Stimulated activated CD8-positive, alpha-beta memory T cell treated with anti-CD3 and anti-CD28 coated beads, Interleukin-7, amount 100 ng/mL, for 24 hours (primary cell): ENCODE data around the gene TCFL5.

Experiments
- DNase-seq: peaks from one replicate; pipeline ENCODE4 v3.0.0-alpha.2; 2020; ENCODE audit warnings: low read depth

TCFL5 gene

DNA sequence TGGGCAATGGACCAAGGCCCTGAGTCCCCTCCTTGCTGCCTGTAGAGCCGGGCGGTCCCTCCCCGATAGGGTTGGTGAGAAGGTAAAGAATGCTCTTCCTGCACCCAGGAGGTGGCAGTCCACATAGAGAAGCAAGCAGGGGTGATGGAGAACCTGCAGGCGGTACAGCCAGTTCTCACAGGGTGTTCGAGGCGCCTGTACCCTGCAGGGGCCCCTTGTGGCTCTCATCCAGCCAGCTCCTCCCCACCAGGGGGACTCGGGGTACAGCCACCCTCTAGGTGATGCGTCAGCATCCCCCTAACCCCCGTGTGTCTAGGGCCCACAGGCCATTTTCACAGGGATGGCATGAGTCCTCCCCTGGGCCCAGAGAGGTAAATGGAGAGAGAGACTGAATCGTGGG is 49.9 kb downstream of the TCFL5 start:
- DNase-seq: no peak

DNA sequence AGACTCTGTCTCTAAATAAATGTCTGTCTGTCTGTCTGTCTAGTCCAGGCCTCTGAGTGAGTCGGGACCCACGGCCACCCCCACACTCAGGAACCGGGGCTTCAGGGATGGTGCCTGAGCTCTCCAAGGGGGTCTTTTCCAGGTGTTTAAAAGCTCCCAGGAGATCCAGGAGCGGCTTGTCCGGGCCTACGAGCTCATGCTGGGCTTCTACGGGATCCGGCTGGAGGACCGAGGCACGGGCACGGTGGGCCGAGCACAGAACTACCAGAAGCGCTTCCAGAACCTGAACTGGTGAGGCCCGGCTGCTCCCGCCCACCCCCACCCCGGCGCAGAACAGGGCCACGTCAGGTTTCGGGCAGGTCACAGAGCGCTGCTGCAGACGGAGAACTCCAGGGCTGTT is 50.3 kb downstream of the TCFL5 start:
- DNase-seq: no peak

DNA sequence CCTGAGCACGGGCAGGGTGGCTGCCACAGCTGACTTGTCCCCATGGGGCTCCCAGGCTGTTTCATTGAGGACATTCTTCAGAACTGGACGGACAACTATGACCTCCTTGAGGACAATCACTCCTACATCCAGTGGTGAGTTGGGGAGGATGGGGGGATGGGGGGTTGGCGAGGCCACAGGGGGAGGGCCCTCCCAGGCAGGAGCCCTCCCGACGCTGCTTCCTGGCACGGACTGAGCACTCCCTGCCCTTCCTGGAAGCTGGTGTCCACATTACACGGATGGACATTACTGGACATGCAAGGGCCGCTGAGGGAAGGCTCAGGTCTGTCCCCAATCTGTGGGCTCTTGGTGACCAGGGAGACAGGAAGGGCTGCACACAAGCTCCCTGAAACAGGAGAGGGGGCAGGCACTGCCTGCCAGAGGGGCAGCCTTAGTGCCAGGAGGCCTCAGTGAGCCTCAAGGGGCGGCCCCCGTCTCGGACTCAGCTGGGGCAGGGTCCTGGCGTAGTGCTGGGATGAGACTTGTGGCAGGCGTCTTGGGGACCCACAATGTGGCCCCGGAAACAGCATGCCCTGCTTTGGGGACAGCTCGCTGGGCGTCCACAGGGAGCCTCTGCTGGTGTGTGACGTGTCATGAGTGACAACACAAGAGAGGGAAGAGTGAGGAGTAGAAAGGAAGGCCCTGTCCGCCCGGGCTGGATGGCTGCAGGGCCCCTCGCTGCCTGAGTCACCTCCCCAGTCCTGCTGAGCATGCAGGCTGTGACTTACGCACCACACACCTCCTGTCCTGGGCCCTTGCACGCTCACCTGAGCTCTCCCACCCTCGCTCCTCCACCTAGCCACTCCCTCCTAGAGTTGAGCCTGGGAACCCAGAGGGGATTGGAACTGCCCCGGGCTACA is 51.8 kb downstream of the TCFL5 start:
- DNase-seq: no peak

GRCh38 chr20:62808211-62808865 is 53.3 kb downstream of the TCFL5 start:
- peak; percentile 47 for DNase-seq

DNA sequence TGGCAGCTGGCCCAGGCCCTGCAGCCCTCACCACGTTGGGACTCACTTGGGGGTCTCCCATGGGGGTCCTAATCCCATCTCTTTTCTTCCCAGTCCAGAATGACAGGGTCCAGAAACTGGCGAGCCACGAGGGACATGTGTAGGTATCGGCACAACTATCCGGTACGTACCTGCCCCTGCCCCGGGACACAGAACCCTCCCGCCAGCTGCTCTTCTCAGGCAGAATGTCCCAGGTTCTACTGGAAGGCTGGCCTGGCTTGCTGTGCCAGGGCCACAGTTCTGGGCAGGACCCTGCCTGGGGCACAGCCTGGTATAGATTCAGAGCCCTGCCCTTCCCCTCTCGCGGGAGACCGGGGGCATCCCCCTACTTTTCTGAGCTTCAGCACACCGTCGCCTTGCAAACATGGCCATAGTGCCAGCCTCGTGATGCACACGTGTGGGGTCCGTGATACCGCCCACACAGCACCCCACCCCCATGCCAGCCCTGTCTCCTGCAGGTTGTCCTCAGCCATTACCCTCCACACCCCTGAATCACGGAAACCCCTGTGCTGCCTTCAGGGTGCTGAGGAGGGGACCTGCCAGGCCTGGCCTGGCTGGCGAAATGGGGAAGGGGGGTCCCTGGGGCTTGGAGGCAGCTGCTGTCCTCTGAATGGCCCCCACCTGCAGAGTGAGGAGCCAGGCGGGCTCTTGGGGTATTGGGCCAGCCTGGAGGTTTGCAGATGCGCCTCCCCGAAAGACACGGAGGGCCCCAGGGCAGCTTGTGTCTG is 54.0 kb downstream of the TCFL5 start:
- DNase-seq: no peak

DNA sequence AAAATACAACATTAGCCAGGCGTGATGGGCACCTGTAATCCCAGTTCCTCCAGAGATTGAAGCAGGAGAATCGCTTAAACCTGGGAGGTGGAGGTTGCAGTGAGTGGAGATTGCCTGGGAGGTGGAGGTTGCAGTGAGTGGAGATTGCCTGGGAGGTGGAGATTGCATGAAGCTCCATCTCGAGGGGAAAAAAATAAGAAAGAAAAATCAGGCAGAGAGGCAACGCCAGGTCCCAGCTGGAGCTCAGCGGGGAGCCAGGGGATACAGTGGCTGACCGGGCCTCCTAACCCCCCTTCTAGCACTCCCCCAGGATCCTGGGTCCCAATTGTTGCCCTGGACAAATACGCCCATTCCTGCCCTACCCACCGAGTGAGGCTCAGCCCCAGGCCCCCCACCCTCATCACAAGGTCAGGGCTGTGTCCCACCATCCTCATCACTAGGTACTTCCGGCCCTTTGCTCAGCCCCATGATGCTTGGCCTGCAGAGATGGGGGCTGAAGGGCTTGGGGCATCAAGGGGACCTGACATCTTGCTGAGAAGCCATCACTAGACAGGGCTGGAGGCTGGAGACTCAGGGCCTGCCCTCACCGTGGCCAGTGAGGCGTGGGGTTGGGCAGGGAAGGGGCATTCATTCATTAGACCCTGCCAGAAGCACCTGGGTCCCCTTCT is 55.1 kb downstream of the TCFL5 start:
- no peak for DNase-seq

DNA sequence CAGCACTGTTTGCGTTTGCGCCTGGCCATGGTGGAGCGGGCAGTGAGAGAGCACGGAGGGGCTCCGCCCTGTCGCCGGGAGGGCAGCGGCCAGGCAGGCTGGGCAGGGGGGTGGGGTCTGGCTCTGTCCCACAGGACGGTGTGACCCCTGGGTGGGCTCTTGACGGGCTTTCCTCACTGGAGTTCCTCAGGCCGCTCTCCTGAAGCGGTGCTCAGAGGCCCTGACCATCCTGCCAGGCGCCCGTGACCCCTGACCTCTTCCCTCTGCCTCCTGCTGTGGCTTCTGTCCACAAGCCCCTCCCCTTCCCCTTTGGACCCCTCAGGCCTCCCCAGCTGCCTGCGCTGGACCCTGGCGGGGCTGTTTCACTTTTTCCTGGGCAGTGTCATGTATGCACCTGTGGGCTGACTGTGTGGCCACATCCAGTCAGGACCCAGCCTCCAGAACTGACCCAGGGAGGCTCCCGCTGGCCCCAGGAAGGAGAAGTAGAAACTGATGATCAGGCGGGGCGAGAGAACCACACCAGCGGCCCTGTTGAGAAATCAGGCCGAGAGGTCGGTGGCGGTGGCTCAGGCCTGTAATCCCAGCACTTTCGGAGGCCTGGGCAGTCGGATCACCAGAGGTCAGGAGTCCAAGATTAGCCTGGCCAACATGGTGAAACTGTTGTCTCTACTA is 55.8 kb downstream of the TCFL5 start:
- no peak for DNase-seq

DNA sequence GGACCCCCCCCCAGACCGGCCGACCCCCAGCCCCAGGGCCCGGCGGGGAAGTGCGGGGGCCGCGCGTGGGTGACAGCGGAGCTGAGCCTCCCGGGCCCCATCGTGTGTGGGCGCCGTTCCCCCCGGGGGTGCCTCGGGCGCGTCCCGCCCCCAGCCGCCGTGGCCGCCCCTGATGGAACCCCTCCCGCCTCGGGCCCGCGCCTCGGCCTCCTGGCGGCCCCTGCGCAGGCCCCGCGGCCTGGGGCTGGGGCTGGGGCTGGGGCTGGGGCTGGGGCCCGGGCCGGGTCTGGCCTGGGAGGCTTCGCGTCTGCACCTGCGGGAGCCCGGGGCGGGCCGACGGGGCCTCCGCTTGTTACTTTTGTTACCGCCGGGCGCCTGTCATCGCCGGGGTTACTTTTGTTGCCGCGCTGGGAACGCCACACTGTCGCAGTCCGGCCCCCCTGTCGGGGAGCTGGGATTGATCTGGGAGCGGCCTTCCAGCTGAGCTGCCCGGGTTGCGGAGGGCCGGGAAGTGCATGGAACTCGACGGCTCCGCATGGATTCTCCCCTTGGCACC is 56.4 kb downstream of the TCFL5 start:
- no peak for DNase-seq

- peak; percentile 45 for DNase-seq
Measured at GRCh38 chr20:62804627-62805154, 56.9 kb downstream of the TCFL5 start, which contains the start of gene OGFR. Gene OGFR, plus strand, starts transcription at chr20:62804835. Its CDS starts 25 bp downstream, at chr20:62804860.

GRCh38 chr20:62804021-62804626 is 57.5 kb downstream of the TCFL5 start:
- DNase-seq: no peak

GRCh38 chr20:62802026-62802712 is 59.5 kb downstream of the TCFL5 start:
- DNase-seq: no peak

- no peak for DNase-seq
Measured at GRCh38 chr20:62801284-62802010, 60.2 kb downstream of the TCFL5 start.

- DNase-seq: no peak
Measured at GRCh38 chr20:62800314-62801259, 61.0 kb downstream of the TCFL5 start.

- DNase-seq: no peak
Measured at GRCh38 chr20:62799873-62800272, 61.7 kb downstream of the TCFL5 start.

DNA sequence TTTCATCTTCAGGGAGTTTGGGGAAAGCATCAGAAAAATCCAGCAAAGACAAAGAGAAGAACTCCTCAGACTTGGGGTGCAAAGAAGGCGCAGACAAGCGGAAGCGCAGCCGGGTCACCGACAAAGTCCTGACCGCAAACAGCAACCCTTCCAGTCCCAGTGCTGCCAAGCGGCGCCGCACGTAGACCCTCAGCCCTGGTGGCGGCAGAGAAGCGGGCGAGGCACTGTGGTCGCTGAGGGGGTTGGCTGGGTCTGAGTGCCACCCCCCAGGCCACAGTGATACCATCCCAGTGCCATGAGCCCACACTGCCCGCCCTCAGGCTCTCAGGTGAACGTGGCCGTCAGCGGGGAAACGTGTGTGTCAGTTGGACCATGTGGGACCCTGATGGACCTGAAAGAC is 62.2 kb downstream of the TCFL5 start:
- DNase-seq: no peak

DNA sequence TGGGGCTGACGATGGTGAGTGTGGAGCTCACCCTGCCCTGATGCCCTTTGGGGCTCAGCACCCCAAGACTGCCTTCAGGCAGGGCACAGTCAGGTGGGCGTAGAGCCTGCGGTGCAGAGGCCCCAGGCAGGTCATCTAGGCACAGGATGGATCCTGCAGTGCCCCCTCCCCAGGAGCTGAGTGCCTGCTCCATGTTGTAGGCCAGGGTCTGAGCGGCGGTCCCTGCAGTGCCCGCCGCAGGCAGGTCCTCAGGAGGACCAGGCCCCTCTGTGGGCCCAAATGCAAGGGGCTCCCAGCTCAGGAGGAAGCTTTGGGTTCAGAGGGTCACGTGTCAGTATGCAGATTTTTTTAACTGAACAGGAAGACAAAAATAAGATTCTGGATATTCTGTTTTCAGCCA is 62.6 kb downstream of the TCFL5 start:
- DNase-seq: no peak

GRCh38 chr20:62797671-62798532 is 63.7 kb downstream of the TCFL5 start:
- no peak for DNase-seq
